SK-N-MC (cell line): Measurements from ENCODE around the gene CDK2AP2.
"Not testable (repeated sequence)": the region's sequence is repeated elsewhere in the genome, so short reads cannot be mapped to it uniquely, and the experiment has no call there.

Experiments used
- DNase-seq: peaks from one replicate; pipeline ENCODE4 v3.0.0-alpha.2; 2011; ENCODE audit warnings: low read depth, low spot score
- H3K27ac ChIP-seq: fragments of 200-600 bp; sonication (generic); 2 replicates; pipeline ENCODE4 v1.5.1; 2016; ENCODE audit warnings: mixed run types
- H3K36me3 ChIP-seq: fragments of 200-600 bp; sonication (generic); 2 replicates; pipeline ENCODE4 v1.6.1; 2017; ENCODE audit warnings: antibody characterized with exemption, low read length, mixed read lengths; ENCODE audit not compliant: insufficient read depth
- H3K4me3 ChIP-seq: fragments of 200-600 bp; sonication (generic); 2 replicates; pipeline ENCODE4 v1.5.1; 2016
- H3K9ac ChIP-seq: fragments of 200-600 bp; sonication (generic); 2 replicates; pipeline ENCODE4 v1.8.0; 2017; ENCODE audit warnings: mixed run types, mixed read lengths; ENCODE audit not compliant: insufficient read length
- H3K9me3 ChIP-seq: fragments of 200-600 bp; sonication (generic); 2 replicates; pipeline ENCODE4 v1.6.1; 2017; ENCODE audit warnings: low read depth, mild to moderate bottlenecking, antibody characterized with exemption, low read length, moderate library complexity, mixed read lengths
- EZH2 ChIP-seq: fragments of 200-600 bp; sonication (generic); IDR thresholded peaks from one replicate; pipeline ENCODE4 v1.6.1; 2017; ENCODE audit warnings: antibody characterized with exemption
- FOXP2 ChIP-seq: optimal IDR thresholded peaks from 2 replicates; pipeline ENCODE3; 2011; ENCODE audit warnings: mild to moderate bottlenecking, moderate library complexity; ENCODE audit not compliant: insufficient read depth; ENCODE audit errors: extremely low read length, control extremely low read depth
- POLR2AphosphoS5 ChIP-seq: IDR thresholded peaks from 2 replicates; pipeline ENCODE4 v1.6.1; 2012; ENCODE audit warnings: mild to moderate bottlenecking, low read depth, low read length, borderline replicate concordance

Gene CDK2AP2

DNA sequence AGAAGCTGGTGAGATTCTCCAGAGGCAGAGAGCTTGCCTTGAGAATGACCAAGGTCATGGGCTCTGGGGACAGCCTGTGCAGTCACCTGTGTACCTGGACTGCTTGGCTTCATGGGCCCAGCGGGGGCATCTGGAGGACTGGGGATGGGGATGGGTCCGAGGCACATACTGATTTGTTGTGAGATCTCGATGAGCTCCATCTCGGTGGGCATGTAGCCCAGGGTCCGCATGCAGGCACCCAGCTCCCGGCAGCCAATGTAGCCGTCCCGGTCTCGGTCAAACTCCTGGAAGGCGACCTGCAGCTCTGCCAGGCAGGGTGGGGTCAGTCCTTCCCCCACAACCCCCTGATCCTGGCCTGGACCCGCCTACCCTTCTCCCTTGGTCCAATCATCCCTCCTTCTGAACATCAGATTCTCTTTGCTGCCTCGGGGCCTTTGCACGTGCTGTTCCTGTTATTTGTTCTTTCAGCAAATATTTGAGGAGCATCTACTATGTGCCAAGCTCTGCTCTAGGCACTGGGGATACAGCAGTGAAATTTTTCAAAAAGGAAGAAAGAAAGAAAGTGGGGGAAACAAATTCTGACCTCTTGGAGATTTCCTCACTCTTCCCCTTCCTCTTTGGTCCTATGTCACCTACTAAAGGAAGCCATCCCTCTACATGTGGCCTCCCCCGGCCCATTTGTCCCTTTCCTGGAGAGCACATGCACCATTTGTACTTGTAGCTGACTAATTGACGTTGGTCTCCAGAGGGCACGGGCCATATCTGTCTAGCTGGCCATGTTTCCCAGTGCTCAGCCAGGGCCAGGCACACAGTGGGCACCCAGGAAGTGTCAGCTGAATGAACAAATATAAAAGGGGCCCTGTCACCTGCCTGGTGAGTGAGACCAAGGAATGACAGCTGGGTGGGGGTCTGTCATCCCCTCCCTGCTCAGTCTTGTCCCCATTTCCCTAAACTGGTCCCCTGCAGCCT lies 13.2 kb upstream of the CDK2AP2 start:
- no peak overlapping the region for H3K9ac ChIP-seq
- H3K4me3 ChIP-seq: no peak overlapping the region
- no peaks in the 10 kb centered on the region for H3K9me3 ChIP-seq
- no peaks in the 10 kb centered on the region for H3K36me3 ChIP-seq
- DNase-seq: no peak
- H3K27ac ChIP-seq: no peak overlapping the region
- TF ChIP-seq POLR2AphosphoS5 (no peak), EZH2 (no peak), FOXP2 (no peak)

DNA sequence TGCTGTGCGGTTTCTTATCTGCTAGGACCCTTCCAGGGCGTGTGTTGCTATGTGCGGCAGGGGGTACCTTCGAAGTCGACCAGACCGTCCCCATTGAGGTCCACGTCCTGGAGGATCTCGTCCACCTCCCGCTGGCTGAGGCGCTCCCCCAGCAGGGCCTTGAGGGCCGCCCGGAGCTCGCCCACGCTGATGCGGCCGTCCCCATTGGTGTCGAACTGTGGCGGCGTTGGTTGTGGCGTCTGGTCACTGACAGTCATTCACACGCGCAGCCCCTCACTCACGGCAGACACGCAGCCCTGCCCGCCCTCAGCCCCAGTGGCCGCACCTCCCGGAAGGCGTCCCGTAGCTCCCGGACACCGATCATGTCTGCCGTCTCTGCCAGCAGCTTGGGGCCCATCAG lies 11.8 kb upstream of the CDK2AP2 start:
- Histone ChIP-seq H3K36me3 (no peaks in the 10 kb centered on the region), H3K27ac (no peak overlapping the region), H3K4me3 (no peak overlapping the region), H3K9ac (no peak overlapping the region), H3K9me3 (no peaks in the 10 kb centered on the region)
- no peak for TF ChIP-seq EZH2
- TF ChIP-seq FOXP2: no peak
- TF ChIP-seq POLR2AphosphoS5: no peak
- DNase-seq: no peak

DNA sequence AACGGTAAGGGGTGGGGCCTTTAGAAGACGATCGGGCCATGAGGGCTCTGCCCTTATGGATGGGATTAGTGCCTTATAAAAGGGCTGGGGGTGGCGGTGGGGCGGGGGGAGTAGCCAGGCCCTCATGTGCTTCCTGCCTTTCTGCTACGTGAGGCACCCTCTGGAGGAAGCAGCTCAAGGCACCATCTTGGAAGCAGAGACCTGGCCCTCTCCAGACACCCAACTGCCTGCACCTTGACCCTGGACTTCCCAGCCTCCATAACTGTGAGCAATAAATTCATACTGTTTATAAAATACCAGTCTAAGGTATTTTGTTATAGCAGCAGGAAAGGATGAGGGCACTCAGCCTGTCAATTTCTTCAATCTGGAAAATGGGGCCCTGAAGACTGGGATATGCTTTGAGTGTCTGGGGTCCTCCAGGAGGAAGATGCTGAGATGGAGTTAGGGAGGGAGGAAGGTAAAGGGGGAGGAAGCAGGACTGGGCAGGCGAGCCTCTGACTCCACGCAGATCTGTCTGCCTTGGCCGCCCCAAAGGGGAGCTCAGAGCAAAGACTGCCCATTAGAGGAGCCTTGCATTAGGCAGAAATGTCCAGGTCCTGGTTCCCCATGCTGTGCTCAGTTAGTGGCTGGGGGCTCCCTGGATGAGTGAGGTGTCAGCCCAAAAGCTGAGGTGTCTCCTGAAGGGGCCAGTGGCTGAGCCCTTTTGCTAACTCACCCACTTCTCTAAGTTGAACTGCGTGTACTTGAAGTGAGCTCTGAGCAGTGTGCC lies 10.0 kb upstream of the CDK2AP2 start:
- Histone ChIP-seq H3K4me3 (no peak overlapping the region), H3K27ac (no peak overlapping the region), H3K36me3 (no peaks in the 10 kb centered on the region), H3K9ac (no peak overlapping the region), H3K9me3 (no peaks in the 10 kb centered on the region)
- TF ChIP-seq POLR2AphosphoS5: no peak
- no peak for TF ChIP-seq EZH2
- no peak for TF ChIP-seq FOXP2
- DNase-seq: no peak

DNA sequence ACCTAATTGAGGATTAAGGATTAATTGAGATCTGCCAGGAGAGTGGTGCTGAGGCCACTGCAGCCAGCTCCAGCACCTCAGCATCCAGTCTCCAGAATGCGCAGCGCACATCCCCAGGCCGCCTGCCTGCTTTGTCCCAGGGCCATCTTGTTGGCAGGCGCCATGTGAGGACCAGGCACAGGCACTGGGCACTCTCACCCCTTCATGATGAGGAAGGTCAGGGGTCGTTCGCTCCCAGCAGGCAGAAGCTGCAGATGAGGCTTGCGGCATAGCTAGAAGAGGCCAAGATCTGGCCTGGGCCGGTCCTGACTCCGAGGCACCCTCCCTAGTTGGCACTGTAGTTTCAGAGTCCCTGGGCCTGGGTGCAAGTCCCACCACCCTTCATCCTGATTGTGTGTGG lies 8.8 kb upstream of the CDK2AP2 start:
- TF ChIP-seq FOXP2: no peak
- TF ChIP-seq EZH2: no peak
- TF ChIP-seq POLR2AphosphoS5: no peak
- no peak overlapping the region for H3K27ac ChIP-seq
- no peak overlapping the region for H3K9ac ChIP-seq
- no peak overlapping the region for H3K4me3 ChIP-seq
- DNase-seq: no peak
- no peaks in the 10 kb centered on the region for H3K36me3 ChIP-seq
- no peaks in the 10 kb centered on the region for H3K9me3 ChIP-seq

DNA sequence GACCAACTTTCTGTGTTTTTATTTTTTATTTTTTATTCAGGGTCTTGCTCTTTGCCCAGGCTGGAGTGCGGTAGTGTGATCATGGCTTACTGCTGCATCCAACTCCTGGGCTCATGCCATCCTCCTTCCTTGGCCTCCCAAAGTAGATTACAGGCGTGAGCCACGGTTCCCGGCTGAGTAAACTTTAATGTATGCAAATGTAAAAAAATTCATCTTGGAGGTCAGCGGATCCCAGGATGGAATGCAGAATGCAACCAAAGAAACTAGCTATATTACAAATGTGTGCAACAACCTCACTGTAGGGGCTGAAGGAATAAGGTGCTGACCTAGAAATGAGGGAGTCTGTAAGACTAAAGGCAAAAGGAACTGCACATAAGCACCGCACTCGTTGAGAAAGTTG lies 6.2 kb upstream of the CDK2AP2 start:
- TF ChIP-seq FOXP2 (no peak), POLR2AphosphoS5 (no peak), EZH2 (no peak)
- no peaks in the 10 kb centered on the region for H3K36me3 ChIP-seq
- no peak overlapping the region for H3K4me3 ChIP-seq
- DNase-seq: no peak
- no peak overlapping the region for H3K27ac ChIP-seq
- no peak overlapping the region for H3K9ac ChIP-seq
- H3K9me3 ChIP-seq: no peaks in the 10 kb centered on the region

DNA sequence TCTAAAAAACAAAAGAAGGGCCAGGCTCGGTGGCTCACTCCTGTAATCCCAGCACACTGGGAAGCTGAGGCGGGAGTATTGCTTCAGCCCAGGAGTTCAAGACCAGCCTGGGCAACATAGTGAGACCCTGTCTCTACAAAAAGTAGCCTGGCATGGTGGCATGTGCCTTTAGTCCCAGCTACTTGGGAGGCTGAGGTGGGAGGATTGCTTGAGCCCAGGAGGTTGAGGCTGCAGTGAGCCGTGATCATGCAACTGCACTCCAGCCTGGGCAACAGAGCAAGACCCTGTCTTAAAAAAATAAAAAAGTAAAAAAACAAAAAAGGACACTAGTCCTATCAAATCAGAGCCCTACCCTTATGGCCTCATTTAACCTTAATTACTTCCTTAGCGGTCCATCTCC lies 3.6 kb upstream of the CDK2AP2 start:
- not testable (repeated sequence) for H3K27ac ChIP-seq, H3K9me3 ChIP-seq, H3K36me3 ChIP-seq, H3K4me3 ChIP-seq, DNase-seq, H3K9ac ChIP-seq

DNA sequence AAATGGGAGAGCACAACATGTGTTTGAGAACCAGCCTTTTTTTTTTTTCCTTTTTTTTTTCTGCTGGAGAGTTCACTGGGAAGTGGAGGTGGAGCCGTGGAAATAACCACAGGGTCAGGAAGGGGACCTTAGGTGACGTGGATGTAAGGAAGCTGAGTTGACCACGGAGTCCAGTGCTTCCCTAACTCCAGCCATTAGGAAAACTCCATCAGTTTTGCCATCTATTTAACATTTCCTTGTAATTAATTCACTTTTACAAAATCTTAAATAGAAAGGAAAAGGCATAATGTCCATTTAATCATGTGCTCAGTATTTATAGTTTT lies 2.0 kb upstream of the CDK2AP2 start:
- TF ChIP-seq EZH2: no peak
- TF ChIP-seq POLR2AphosphoS5: no peak
- no peak for TF ChIP-seq FOXP2
- H3K9me3 ChIP-seq: no peaks in the 10 kb centered on the region
- H3K36me3 ChIP-seq: no peaks in the 10 kb centered on the region
- no peak overlapping the region for H3K27ac ChIP-seq
- no peak overlapping the region for H3K9ac ChIP-seq
- H3K4me3 ChIP-seq: no peak overlapping the region
- no peak for DNase-seq

DNA sequence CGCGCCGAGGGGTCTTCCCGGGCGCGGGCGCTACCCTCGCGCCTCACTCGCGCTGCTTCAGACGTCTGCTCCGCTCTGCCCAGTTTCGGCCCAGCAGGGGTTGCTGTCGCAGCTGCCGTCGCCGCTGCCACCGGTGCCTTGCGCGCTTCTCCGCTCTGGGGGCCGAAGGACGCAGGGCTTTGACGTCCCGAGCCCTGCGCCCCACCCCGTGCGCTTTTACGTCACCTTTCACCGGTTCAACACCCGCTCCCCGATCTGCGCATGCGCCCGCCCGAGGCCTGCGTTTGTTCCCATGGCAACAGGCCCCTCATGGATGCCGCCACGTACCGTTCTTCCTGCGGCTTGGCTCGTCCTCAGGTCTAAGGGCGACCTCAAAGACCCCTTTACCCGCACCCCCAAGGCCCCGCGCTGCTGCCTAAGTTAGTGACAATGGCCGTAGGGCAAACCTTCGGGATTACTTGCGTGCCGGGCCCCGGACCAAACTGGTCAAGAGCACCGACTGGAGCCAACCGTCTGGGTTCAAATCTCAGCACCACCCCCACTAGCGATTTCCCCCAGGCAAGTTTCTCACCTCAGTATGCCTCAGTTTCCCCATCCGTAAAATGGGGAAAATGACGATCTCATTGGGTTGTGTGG lies 642 bp upstream of the CDK2AP2 start:
- TF ChIP-seq EZH2 (no peak), FOXP2 (no peak), POLR2AphosphoS5 (peak; percentile 41; the same call in 1 of the 2 replicates)
- peak overlapping the region; percentile 70; the same call in 1 of the 2 replicates for H3K27ac ChIP-seq
- H3K4me3 ChIP-seq: peak overlapping the region; percentile 96
- no peaks in the 10 kb centered on the region for H3K9me3 ChIP-seq
- peak overlapping the region; percentile 78 for H3K9ac ChIP-seq
- H3K36me3 ChIP-seq: no peaks in the 10 kb centered on the region
- DNase-seq: peak; percentile 73
